Measurements from ENCODE around the gene NUDT9. TPM values are rescaled to one million over a fixed set of nuclear protein-coding genes. Genes with fewer than 3 reads are reported as not detected.

NUDT9 gene
- total RNA-seq, 1 experiment from 2014 or later, result 14.7 TPM

DNA sequence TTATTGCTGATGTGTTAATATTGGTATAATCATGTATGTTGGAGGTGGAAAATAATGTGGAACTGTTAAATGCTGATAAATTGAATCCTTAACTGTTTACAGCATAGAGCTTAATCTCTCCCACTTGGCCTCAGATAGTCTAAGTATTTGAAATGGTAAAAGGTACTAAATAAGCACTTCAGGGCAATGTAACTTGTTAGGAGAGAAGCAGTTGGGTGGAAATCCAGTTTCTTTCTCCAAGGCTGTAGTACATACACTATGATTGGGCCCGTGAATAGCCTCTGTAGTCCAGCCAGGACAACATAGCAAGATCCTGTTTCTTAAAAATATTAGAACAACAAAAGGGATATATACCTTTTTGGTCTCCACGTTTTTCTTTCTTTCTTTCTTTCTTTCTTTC, 39.7 kb downstream of the NUDT9 start:
- Histone ChIP-seq H3K27ac (ENCODE audit: low read length) (no peak overlapping the region), H4K20me1 (ENCODE audit: low read length) (no peaks in the 10 kb centered on the region), H3K79me2 (ENCODE audit: low read length) (no peaks in the 10 kb centered on the region), H3K4me3 (ENCODE audit: low read length) (no peak overlapping the region), H3K9me2 (replicated peaks; ENCODE audit: low read length) (no peaks in the 10 kb centered on the region), H3K9ac (ENCODE audit: low read length) (no peak overlapping the region), H3K36me3 (ENCODE audit: low read depth, low read length) (no peaks in the 10 kb centered on the region), H2AFZ (ENCODE audit: low read length) (no peak overlapping the region), H3K4me2 (ENCODE audit: low read length) (no peak overlapping the region), H3K9me3 (ENCODE audit: low read length) (no peaks in the 10 kb centered on the region), H3K27me3 (ENCODE audit: low read length) (no peaks in the 10 kb centered on the region), H3F3A (ENCODE audit: low read length, unreplicated experiment) (no peaks in the 10 kb centered on the region), H3K4me1 (ENCODE audit: insufficient read depth, low read length) (0 out of 2 replicates have a peak, but pooled peaks cover 5% of the 10 kb centered on the region)
- ChIA-PET POLR2A (ENCODE audit: unreplicated experiment) (no interaction called here), CTCF (no interaction called here)
- intact Hi-C loops (cut with micrococcal nuclease), result loop anchor here (10.0 kb wide), 1 partner anchor 307 kb away; no protein-coding TSS in a partner anchor
- DNase-seq, result no peak
- no TSS peak for BruUV-seq (replicated peaks)
- no peak for ATAC-seq
- TF ChIP-seq EZH2phosphoT487 (IDR thresholded peaks at IDR 0.05; ENCODE audit: borderline replicate concordance, low read length), result no peak
- TF ChIP-seq, protein P1, sequence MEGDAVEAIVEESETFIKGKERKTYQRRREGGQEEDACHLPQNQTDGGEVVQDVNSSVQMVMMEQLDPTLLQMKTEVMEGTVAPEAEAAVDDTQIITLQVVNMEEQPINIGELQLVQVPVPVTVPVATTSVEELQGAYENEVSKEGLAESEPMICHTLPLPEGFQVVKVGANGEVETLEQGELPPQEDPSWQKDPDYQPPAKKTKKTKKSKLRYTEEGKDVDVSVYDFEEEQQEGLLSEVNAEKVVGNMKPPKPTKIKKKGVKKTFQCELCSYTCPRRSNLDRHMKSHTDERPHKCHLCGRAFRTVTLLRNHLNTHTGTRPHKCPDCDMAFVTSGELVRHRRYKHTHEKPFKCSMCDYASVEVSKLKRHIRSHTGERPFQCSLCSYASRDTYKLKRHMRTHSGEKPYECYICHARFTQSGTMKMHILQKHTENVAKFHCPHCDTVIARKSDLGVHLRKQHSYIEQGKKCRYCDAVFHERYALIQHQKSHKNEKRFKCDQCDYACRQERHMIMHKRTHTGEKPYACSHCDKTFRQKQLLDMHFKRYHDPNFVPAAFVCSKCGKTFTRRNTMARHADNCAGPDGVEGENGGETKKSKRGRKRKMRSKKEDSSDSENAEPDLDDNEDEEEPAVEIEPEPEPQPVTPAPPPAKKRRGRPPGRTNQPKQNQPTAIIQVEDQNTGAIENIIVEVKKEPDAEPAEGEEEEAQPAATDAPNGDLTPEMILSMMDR (conservative IDR thresholded peaks at IDR 0.05; ENCODE audit: low read depth, low read length), result no peak
- no peak for TF ChIP-seq EZH2 (IDR thresholded peaks at IDR 0.05; ENCODE audit: low read length, unreplicated experiment)

DNA sequence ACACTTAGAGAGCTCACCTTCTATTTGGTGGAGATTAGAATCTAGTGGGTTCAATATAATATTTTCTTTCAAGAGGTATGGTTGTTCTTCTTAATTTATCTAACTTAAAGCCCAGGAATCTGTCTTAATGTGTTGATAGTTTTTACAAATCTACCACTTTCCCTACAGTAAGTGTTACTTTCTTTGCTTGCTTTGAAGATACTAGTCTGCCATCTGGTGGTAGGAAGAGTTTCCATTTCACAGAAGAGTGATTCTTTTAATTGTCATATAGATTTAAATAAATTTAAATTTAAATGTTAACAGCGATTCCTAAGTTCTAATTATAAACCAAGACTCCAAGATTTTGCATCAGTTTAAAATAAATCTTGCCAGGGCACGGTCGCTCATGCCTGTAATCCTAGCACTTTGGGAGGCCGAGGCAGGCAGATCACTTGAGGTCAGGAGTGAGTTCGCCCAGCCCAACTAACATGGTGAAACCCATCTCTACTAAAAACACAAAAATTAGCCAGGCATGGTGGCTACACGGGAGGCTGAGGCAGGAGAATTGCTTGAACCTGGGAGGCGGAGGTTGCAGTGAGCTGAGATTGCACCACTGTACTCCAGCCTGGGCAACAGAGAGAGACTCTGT, 43.5 kb downstream of the NUDT9 start:
- POLR2A ChIA-PET (ENCODE audit: unreplicated experiment), result no interaction called here
- Histone ChIP-seq H2AFZ (ENCODE audit: low read length) (no peak overlapping the region), H3K27me3 (ENCODE audit: low read length) (no peaks in the 10 kb centered on the region), H3K36me3 (ENCODE audit: low read depth, low read length) (no peaks in the 10 kb centered on the region), H3K4me2 (ENCODE audit: low read length) (no peak overlapping the region), H3K27ac (ENCODE audit: low read length) (no peak overlapping the region), H3K9ac (ENCODE audit: low read length) (no peak overlapping the region), H3K4me3 (ENCODE audit: low read length) (no peak overlapping the region), H3F3A (ENCODE audit: low read length, unreplicated experiment) (no peaks in the 10 kb centered on the region), H4K20me1 (ENCODE audit: low read length) (no peaks in the 10 kb centered on the region), H3K4me1 (ENCODE audit: insufficient read depth, low read length) (0 out of 2 replicates have a peak, but pooled peaks cover 3% of the 10 kb centered on the region), H3K9me3 (ENCODE audit: low read length) (no peaks in the 10 kb centered on the region), H3K79me2 (ENCODE audit: low read length) (no peaks in the 10 kb centered on the region), H3K9me2 (replicated peaks; ENCODE audit: low read length) (no peaks in the 10 kb centered on the region)
- BruUV-seq (replicated peaks), result no TSS peak
- ATAC-seq (0 out of 2 replicates have a peak, but pooled peaks have one; percentile 38), DNase-seq (peak; percentile 64)
- TF ChIP-seq, protein P1 (conservative IDR thresholded peaks at IDR 0.05; ENCODE audit: low read depth, low read length), result peak; percentile 65
- no peak for TF ChIP-seq EZH2 (IDR thresholded peaks at IDR 0.05; ENCODE audit: low read length, unreplicated experiment)
- TF ChIP-seq EZH2phosphoT487 (IDR thresholded peaks at IDR 0.05; ENCODE audit: borderline replicate concordance, low read length), result no peak
- CTCF ChIA-PET, result no interaction called here
- intact Hi-C loops (cut with micrococcal nuclease), result loop anchor here (1.0 to 10.0 kb wide), 5 partner anchors 34 to 311 kb away; no protein-coding TSS in a partner anchor

DNA sequence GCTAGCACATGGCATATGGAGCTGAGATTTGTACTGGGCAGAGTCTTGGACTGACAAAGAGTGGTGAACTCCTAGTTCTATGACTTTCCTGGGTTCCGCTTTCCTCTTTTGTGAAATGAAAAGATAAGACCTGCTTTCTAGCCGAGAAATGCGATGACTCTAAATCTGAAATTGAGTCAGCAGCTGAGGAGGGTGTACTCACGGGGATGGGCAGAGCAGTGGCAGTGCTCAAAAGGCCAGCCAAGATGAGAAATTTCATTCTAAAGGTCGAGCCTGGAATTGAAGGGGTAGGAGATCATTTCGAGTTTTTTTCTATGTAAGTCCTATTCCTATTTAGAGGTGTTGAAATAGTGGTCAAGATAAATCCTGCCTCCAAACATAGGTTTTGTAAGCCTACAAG, 47.0 kb downstream of the NUDT9 start:
- TF ChIP-seq, protein P1 (conservative IDR thresholded peaks at IDR 0.05; ENCODE audit: low read depth, low read length), result no peak
- TF ChIP-seq EZH2 (IDR thresholded peaks at IDR 0.05; ENCODE audit: low read length, unreplicated experiment) (no peak), EZH2phosphoT487 (IDR thresholded peaks at IDR 0.05; ENCODE audit: borderline replicate concordance, low read length) (no peak)
- no peaks in the 10 kb centered on the region for H3K27me3 ChIP-seq (ENCODE audit: low read length)
- H3F3A ChIP-seq (ENCODE audit: low read length, unreplicated experiment), result no peaks in the 10 kb centered on the region
- no peaks in the 10 kb centered on the region for H3K36me3 ChIP-seq (ENCODE audit: low read depth, low read length)
- H3K27ac ChIP-seq (ENCODE audit: low read length), result no peak overlapping the region
- ChIA-PET CTCF (interaction anchor here (0.6 kb wide), 1 partner anchor 232 kb away, joined by 3 read pairs; no protein-coding TSS in a partner anchor), POLR2A (ENCODE audit: unreplicated experiment) (no interaction called here)
- H3K9ac ChIP-seq (ENCODE audit: low read length), result no peak overlapping the region
- H3K4me1 ChIP-seq (ENCODE audit: insufficient read depth, low read length), result no peaks in the 10 kb centered on the region
- H3K9me3 ChIP-seq (ENCODE audit: low read length), result no peaks in the 10 kb centered on the region
- no peak for ATAC-seq
- no TSS peak for BruUV-seq (replicated peaks)
- H3K4me3 ChIP-seq (ENCODE audit: low read length), result no peak overlapping the region
- H3K79me2 ChIP-seq (ENCODE audit: low read length), result no peaks in the 10 kb centered on the region
- H3K9me2 ChIP-seq (replicated peaks; ENCODE audit: low read length), result no peaks in the 10 kb centered on the region
- no peak for DNase-seq
- H2AFZ ChIP-seq (ENCODE audit: low read length), result no peak overlapping the region
- H4K20me1 ChIP-seq (ENCODE audit: low read length), result no peaks in the 10 kb centered on the region
- H3K4me2 ChIP-seq (ENCODE audit: low read length), result no peak overlapping the region
- intact Hi-C loops (cut with micrococcal nuclease), result loop anchor here (5.0 to 10.0 kb wide), 3 partner anchors 37 to 315 kb away; no protein-coding TSS in a partner anchor
